Measurements from ENCODE around the gene TMEM132E. TPM values are rescaled to one million over a fixed set of nuclear protein-coding genes. Genes with fewer than 3 reads are reported as not detected.

The TMEM132E gene
- total RNA-seq, 2 donors from 2014 or later: 0.15 TPM; not detected in 1

- H3K9me3 Mint-ChIP-seq: no peaks in the 10 kb centered on the region
- H3K27me3 ChIP-seq (ENCODE audit: control insufficient read depth, insufficient read depth, low read length, poor library complexity, severe bottlenecking): peaks cover 5% of the 10 kb centered on the region
- no peaks in the 10 kb centered on the region for H3K4me1 ChIP-seq (ENCODE audit: control insufficient read depth, insufficient read depth, low read length)
- no peak overlapping the region for H3K4me3 ChIP-seq (ENCODE audit: low read length)
- H3K4me3 Mint-ChIP-seq: no peak overlapping the region
- DNase-seq: no peak
- H3K36me3 Mint-ChIP-seq (ENCODE audit: low read depth): no peaks in the 10 kb centered on the region
- no peak overlapping the region for H3K27ac Mint-ChIP-seq
- no peaks in the 10 kb centered on the region for H3K9me3 ChIP-seq (ENCODE audit: control insufficient read depth, low read length)
- H3K36me3 ChIP-seq (ENCODE audit: control insufficient read depth, insufficient read depth, low read length): no peaks in the 10 kb centered on the region
- TF ChIP-seq CTCF (conservative IDR thresholded peaks at IDR 0.05): peak; percentile 16
- WGBS, 2 experiments (ENCODE audit: insufficient coverage in 1 of 2, insufficient read length in 1 of 2): 82 to 95% methylated on average over 2 of the region's 2 CpGs
- no peak overlapping the region for H3K9ac ChIP-seq (ENCODE audit: extremely low read depth, low read length, poor library complexity, severe bottlenecking)
- peaks cover 14% of the 10 kb centered on the region for H3K4me1 Mint-ChIP-seq
- peaks cover 12% of the 10 kb centered on the region for H3K27me3 Mint-ChIP-seq (ENCODE audit: insufficient read depth)
- H3K27ac ChIP-seq (ENCODE audit: low read depth, low read length): no peak overlapping the region
Measured at GRCh38 chr17:34675605-34676004, 96.2 kb downstream of the TMEM132E start.

GRCh38 chr17:34680151-34680550, 100.8 kb downstream of the TMEM132E start:
- no peaks in the 10 kb centered on the region for H3K36me3 Mint-ChIP-seq (ENCODE audit: low read depth)
- H3K36me3 ChIP-seq (ENCODE audit: control insufficient read depth, insufficient read depth, low read length): no peaks in the 10 kb centered on the region
- H3K27me3 ChIP-seq (ENCODE audit: control insufficient read depth, insufficient read depth, low read length, poor library complexity, severe bottlenecking): peaks cover 13% of the 10 kb centered on the region
- no peak overlapping the region for H3K4me3 Mint-ChIP-seq
- DNase-seq: no peak
- H3K4me1 Mint-ChIP-seq: peaks cover 6% of the 10 kb centered on the region
- no peak for TF ChIP-seq CTCF (conservative IDR thresholded peaks at IDR 0.05)
- no peak overlapping the region for H3K4me3 ChIP-seq (ENCODE audit: low read length)
- H3K27me3 Mint-ChIP-seq (ENCODE audit: insufficient read depth): peaks cover 23% of the 10 kb centered on the region
- no peaks in the 10 kb centered on the region for H3K4me1 ChIP-seq (ENCODE audit: control insufficient read depth, insufficient read depth, low read length)
- H3K27ac Mint-ChIP-seq: no peak overlapping the region
- WGBS, 2 experiments (ENCODE audit: insufficient coverage in 1 of 2, insufficient read length in 1 of 2): 83 to 100% methylated on average over 1 of the region's 1 CpG
- no peaks in the 10 kb centered on the region for H3K9me3 Mint-ChIP-seq
- H3K9ac ChIP-seq (ENCODE audit: extremely low read depth, low read length, poor library complexity, severe bottlenecking): no peak overlapping the region
- no peak overlapping the region for H3K27ac ChIP-seq (ENCODE audit: low read depth, low read length)
- H3K9me3 ChIP-seq (ENCODE audit: control insufficient read depth, low read length): no peaks in the 10 kb centered on the region

GRCh38 chr17:34682305-34682704, 102.9 kb downstream of the TMEM132E start:
- no peaks in the 10 kb centered on the region for H3K36me3 ChIP-seq (ENCODE audit: control insufficient read depth, insufficient read depth, low read length)
- no peaks in the 10 kb centered on the region for H3K9me3 ChIP-seq (ENCODE audit: control insufficient read depth, low read length)
- Mint-ChIP-seq H3K27ac (no peak overlapping the region), H3K4me3 (no peak overlapping the region), H3K4me1 (no peaks in the 10 kb centered on the region), H3K36me3 (ENCODE audit: low read depth) (no peaks in the 10 kb centered on the region), H3K9me3 (no peaks in the 10 kb centered on the region), H3K27me3 (ENCODE audit: insufficient read depth) (peaks cover 25% of the 10 kb centered on the region)
- no peak overlapping the region for H3K4me3 ChIP-seq (ENCODE audit: low read length)
- 88 to 95% methylated on average over 6 of the region's 6 CpGs for WGBS, 2 experiments (ENCODE audit: insufficient coverage in 1 of 2, insufficient read length in 1 of 2)
- peaks cover 14% of the 10 kb centered on the region for H3K27me3 ChIP-seq (ENCODE audit: control insufficient read depth, insufficient read depth, low read length, poor library complexity, severe bottlenecking)
- H3K4me1 ChIP-seq (ENCODE audit: control insufficient read depth, insufficient read depth, low read length): no peaks in the 10 kb centered on the region
- no peak for TF ChIP-seq CTCF (conservative IDR thresholded peaks at IDR 0.05)
- no peak for DNase-seq
- no peak overlapping the region for H3K27ac ChIP-seq (ENCODE audit: low read depth, low read length)
- no peak overlapping the region for H3K9ac ChIP-seq (ENCODE audit: extremely low read depth, low read length, poor library complexity, severe bottlenecking)
